HepG2 (cell line): ENCODE measurements around the gene ATP6V0E1. TPM values are rescaled to one million over a fixed set of nuclear protein-coding genes. Genes with fewer than 3 reads are reported as not detected.

Experiments
- ASH2L ChIP-seq: fragments of 300-600, 200-600 bp; sonication (generic); IDR thresholded peaks from 2 replicates; pipeline ENCODE4 v1.7.0; 2017; ENCODE audit warnings: low read depth, mild to moderate bottlenecking, moderate library complexity, mixed read lengths, low read length; ENCODE audit not compliant: insufficient read length
- CHD4 ChIP-seq: fragments of 200-600 bp; sonication (generic); IDR thresholded peaks from 2 replicates; pipeline ENCODE4 v1.7.0; 2017; ENCODE audit warnings: mild to moderate bottlenecking, low read length, borderline replicate concordance
- GABPA ChIP-seq, 2 experiments: IDR thresholded peaks; 2 replicates each; pipeline ENCODE4 v1.6.1; 2011 to 2016; ENCODE audit warnings: low read depth in 2 of 2, low read length in 1 of 2, missing biosample characterization in 1 of 2, missing genetic modification characterization in 1 of 2
- HMG20B ChIP-seq: conservative IDR thresholded peaks from 2 replicates; pipeline ENCODE4 v1.6.1; 2016; ENCODE audit warnings: missing genetic modification reagents, missing compliant biosample characterization
- MED1 ChIP-seq: sonication (generic); formaldehyde crosslinking; IDR thresholded peaks from 2 replicates; pipeline ENCODE4 v1.4.0; 2020; ENCODE audit warnings: missing genetic modification reagents
- POGZ ChIP-seq: sonication (generic); formaldehyde crosslinking; IDR thresholded peaks from 2 replicates; pipeline ENCODE4 v1.4.0; 2020; ENCODE audit warnings: mild to moderate bottlenecking, missing genetic modification reagents
- RBFOX2 ChIP-seq: fragments of 200-400 bp; formaldehyde crosslinking; IDR thresholded peaks from 2 replicates; pipeline ENCODE4 v1.6.1; 2017; ENCODE audit warnings: low read depth, mild to moderate bottlenecking, low read length
- RXRB ChIP-seq: IDR thresholded peaks from 2 replicates; pipeline ENCODE4 v1.6.1; 2016; ENCODE audit warnings: borderline replicate concordance, missing genetic modification reagents, missing compliant biosample characterization
- SOX6 ChIP-seq, 2 experiments: fragments of 450-650 bp in 1 of 2; sonication (generic) in 1 of 2; formaldehyde crosslinking in 1 of 2; IDR thresholded peaks; 2 replicates each; pipeline versions ENCODE4 v1.4.0 to v1.6.1; 2017 to 2020; ENCODE audit warnings: antibody characterized with exemption in 1 of 2, mild to moderate bottlenecking in 1 of 2, missing genetic modification reagents in 1 of 2
- ZFP1 ChIP-seq: IDR thresholded peaks from 2 replicates; pipeline ENCODE4 v1.6.1; 2016
- ZFP82 ChIP-seq: sonication (generic); formaldehyde crosslinking; IDR thresholded peaks from 2 replicates; pipeline ENCODE4 v1.5.1; 2020; ENCODE audit warnings: mild to moderate bottlenecking, missing genetic modification reagents, borderline replicate concordance
- ZKSCAN5 ChIP-seq: sonication (generic); formaldehyde crosslinking; IDR thresholded peaks from 2 replicates; pipeline ENCODE4 v1.5.1; 2020; ENCODE audit warnings: mild to moderate bottlenecking, missing genetic modification reagents
- ZNF12 ChIP-seq: sonication (generic); formaldehyde crosslinking; IDR thresholded peaks from 2 replicates; pipeline ENCODE4 v1.5.0; 2020; ENCODE audit warnings: missing genetic modification reagents
- ZNF510 ChIP-seq: sonication (generic); formaldehyde crosslinking; IDR thresholded peaks from 2 replicates; pipeline ENCODE4 v1.4.0; 2020; ENCODE audit warnings: low read depth, mild to moderate bottlenecking, missing genetic modification reagents
- ZNF543 ChIP-seq: sonication (generic); formaldehyde crosslinking; IDR thresholded peaks from 2 replicates; pipeline ENCODE4 v1.4.0; 2020; ENCODE audit warnings: mild to moderate bottlenecking, missing genetic modification reagents
- ZNF737 ChIP-seq: sonication (generic); formaldehyde crosslinking; IDR thresholded peaks from 2 replicates; pipeline ENCODE4 v1.5.0; 2020; ENCODE audit warnings: missing genetic modification reagents, mild to moderate bottlenecking, borderline replicate concordance
- polyA plus RNA-seq, 8 experiments: library from polyadenylated mRNA; depleted of rRNA in 3 of 8; stranded (reverse) in 7 of 8; unstranded in 1 of 8; fragments of >200 nt; fragmentation: Illumina TruSeq in 4 of 8; extraction: Trizol in 4 of 8; gene quantifications; 2 replicates each; pipeline versions ENCODE4 v1.2.1 to v1.2.3, GENCODE V29; 2011 to 2016; ENCODE audit warnings: low read depth in 4 of 8, missing spikeins in 1 of 8, mixed read lengths in 1 of 8; ENCODE audit not compliant: insufficient read depth in 1 of 8
- total RNA-seq, 5 experiments: library from RNA; depleted of rRNA; stranded (reverse); fragments of >200 nt; fragmentation: Illumina TruSeq; extraction: Trizol; gene quantifications; 2 replicates each; pipeline ENCODE4 v1.2.3, GENCODE V29; 2016; ENCODE audit warnings: low read depth in 1 of 5
- TF ChIP-seq, protein P1 (sequence below): sonication (generic); formaldehyde crosslinking; IDR thresholded peaks from 2 replicates; pipeline ENCODE4 v1.5.0; 2020; ENCODE audit warnings: mild to moderate bottlenecking, missing genetic modification reagents
- TF ChIP-seq, protein P2 (sequence below): sonication (generic); formaldehyde crosslinking; IDR thresholded peaks from 2 replicates; pipeline ENCODE4 v1.8.0; 2022; ENCODE audit warnings: missing genetic modification reagents, low read depth, mild to moderate bottlenecking, borderline replicate concordance
- TF ChIP-seq, protein P3 (sequence below): sonication (generic); formaldehyde crosslinking; IDR thresholded peaks from 2 replicates; pipeline ENCODE4 v1.5.0; 2020; ENCODE audit warnings: mild to moderate bottlenecking, missing genetic modification reagents
- TF ChIP-seq, protein P4 (sequence below): sonication (generic); formaldehyde crosslinking; IDR thresholded peaks from 2 replicates; pipeline ENCODE4 v1.4.0; 2020; ENCODE audit warnings: missing genetic modification reagents, mild to moderate bottlenecking, borderline replicate concordance
- TF ChIP-seq, protein P5 (sequence below): IDR thresholded peaks from 2 replicates; pipeline ENCODE4 v1.6.1; 2018; ENCODE audit warnings: missing genetic modification reagents

Gene ATP6V0E1
- total and polyA plus RNA-seq, 2 of the 13 experiments (the other 11 are each of a cell fraction or from before 2014, with no cell fraction given), result 143 to 215 TPM

DNA sequence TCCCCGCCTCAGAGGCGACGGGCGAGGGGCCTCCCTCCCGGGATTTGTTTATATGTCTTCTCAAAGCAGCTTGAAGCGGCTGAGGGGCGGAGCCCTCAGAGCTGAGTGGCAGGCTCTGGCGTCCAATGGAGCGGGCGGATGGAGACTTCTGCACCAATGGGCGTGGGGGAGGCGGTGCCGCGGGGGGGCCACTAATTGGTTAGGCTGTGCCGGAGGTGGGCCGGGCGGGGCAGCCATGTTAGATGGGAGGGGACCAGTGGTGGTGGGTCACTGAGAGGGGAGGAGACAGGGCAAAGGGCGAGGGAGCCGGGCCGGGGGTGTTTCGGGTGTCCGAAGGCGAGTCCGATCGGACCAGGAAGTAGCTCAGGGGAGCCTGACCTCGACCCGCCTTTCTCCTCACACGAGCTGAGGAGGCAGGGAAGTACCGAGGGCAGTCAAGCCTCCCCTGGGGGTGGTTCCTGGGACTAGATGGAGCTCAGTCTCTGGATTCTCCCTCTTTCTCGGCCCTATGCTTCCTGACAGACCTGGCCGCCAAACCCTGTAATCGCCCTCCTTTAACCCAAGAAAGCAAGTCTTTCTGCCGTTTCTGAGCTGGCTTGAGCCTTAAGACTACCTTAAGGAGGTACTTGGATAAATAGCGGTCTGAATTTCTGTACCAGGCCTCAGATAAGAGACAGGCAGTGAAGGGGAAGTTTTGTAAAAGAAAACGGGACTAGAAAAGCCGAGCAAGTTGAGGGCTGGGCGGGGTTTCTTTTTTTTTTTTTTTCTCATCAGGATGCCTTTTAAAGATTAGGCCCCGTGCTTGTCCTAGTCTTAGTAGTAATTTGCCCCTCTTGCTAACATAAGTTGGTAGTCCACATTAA lies 73.7 kb downstream of the ATP6V0E1 start (continued):
- TF ChIP-seq GABPA (IDR thresholded peaks at IDR 0.05; ENCODE audit: low read depth, low read length) (peak; percentile 61), GABPA (CRISPR knock-in tag; IDR thresholded peaks at IDR 0.05; ENCODE audit: low read depth) (peak; percentile 84), ZFP1 (no peak), ZKSCAN5 (CRISPR knock-in tag) (no peak), MED1 (CRISPR knock-in tag) (peak; percentile 65; the same call in 1 of the 2 replicates), ASH2L (peak; percentile 72), CHD4 (no peak), ZNF543 (CRISPR knock-in tag) (peak; percentile 94), ZFP82 (CRISPR knock-in tag) (0 out of 2 replicates have a peak, but pooled peaks have one; percentile 8), ZNF737 (no peak), HMG20B (no peak), RXRB (CRISPR knock-in tag) (peak; percentile 54), ZNF510 (peak; percentile 72; the same call in 1 of the 2 replicates), RBFOX2 (no peak), SOX6 (IDR thresholded peaks at IDR 0.05) (no peak), SOX6 (CRISPR knock-in tag; IDR thresholded peaks at IDR 0.05) (peak; percentile 57), POGZ (peak; percentile 62), ZNF12 (CRISPR knock-in tag) (no peak)
- TF ChIP-seq, protein P1, sequence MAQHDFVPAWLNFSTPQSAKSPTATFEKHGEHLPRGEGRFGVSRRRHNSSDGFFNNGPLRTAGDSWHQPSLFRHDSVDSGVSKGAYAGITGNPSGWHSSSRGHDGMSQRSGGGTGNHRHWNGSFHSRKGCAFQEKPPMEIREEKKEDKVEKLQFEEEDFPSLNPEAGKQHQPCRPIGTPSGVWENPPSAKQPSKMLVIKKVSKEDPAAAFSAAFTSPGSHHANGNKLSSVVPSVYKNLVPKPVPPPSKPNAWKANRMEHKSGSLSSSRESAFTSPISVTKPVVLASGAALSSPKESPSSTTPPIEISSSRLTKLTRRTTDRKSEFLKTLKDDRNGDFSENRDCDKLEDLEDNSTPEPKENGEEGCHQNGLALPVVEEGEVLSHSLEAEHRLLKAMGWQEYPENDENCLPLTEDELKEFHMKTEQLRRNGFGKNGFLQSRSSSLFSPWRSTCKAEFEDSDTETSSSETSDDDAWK (CRISPR knock-in tag), result no peak
- TF ChIP-seq, protein P2, sequence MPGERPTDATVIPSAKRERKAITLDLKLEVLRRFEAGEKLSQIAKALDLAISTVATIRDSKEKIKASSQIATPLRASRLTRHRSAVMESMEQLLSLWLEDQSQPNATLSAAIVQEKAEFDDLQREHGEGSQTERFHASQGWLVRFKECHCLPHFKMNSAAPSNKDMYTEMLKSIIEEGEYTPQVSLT (CRISPR knock-in tag), result no peak
- TF ChIP-seq, protein P3, sequence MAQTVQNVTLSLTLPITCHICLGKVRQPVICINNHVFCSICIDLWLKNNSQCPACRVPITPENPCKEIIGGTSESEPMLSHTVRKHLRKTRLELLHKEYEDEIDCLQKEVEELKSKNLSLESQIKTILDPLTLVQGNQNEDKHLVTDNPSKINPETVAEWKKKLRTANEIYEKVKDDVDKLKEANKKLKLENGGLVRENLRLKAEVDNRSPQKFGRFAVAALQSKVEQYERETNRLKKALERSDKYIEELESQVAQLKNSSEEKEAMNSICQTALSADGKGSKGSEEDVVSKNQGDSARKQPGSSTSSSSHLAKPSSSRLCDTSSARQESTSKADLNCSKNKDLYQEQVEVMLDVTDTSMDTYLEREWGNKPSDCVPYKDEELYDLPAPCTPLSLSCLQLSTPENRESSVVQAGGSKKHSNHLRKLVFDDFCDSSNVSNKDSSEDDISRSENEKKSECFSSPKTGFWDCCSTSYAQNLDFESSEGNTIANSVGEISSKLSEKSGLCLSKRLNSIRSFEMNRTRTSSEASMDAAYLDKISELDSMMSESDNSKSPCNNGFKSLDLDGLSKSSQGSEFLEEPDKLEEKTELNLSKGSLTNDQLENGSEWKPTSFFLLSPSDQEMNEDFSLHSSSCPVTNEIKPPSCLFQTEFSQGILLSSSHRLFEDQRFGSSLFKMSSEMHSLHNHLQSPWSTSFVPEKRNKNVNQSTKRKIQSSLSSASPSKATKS, result no peak
- TF ChIP-seq, protein P4, sequence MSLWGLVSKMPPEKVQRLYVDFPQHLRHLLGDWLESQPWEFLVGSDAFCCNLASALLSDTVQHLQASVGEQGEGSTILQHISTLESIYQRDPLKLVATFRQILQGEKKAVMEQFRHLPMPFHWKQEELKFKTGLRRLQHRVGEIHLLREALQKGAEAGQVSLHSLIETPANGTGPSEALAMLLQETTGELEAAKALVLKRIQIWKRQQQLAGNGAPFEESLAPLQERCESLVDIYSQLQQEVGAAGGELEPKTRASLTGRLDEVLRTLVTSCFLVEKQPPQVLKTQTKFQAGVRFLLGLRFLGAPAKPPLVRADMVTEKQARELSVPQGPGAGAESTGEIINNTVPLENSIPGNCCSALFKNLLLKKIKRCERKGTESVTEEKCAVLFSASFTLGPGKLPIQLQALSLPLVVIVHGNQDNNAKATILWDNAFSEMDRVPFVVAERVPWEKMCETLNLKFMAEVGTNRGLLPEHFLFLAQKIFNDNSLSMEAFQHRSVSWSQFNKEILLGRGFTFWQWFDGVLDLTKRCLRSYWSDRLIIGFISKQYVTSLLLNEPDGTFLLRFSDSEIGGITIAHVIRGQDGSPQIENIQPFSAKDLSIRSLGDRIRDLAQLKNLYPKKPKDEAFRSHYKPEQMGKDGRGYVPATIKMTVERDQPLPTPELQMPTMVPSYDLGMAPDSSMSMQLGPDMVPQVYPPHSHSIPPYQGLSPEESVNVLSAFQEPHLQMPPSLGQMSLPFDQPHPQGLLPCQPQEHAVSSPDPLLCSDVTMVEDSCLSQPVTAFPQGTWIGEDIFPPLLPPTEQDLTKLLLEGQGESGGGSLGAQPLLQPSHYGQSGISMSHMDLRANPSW (CRISPR knock-in tag), result no peak
- TF ChIP-seq, protein P5, sequence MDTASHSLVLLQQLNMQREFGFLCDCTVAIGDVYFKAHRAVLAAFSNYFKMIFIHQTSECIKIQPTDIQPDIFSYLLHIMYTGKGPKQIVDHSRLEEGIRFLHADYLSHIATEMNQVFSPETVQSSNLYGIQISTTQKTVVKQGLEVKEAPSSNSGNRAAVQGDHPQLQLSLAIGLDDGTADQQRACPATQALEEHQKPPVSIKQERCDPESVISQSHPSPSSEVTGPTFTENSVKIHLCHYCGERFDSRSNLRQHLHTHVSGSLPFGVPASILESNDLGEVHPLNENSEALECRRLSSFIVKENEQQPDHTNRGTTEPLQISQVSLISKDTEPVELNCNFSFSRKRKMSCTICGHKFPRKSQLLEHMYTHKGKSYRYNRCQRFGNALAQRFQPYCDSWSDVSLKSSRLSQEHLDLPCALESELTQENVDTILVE (CRISPR knock-in tag), result peak; percentile 47; the same call in 1 of the 2 replicates
